GM10847 (cell line): ENCODE data around the gene RAB7A.

Experiments
- POLR2A ChIP-seq: IDR thresholded peaks from 2 replicates; pipeline ENCODE4 v1.6.1; 2011; ENCODE audit not compliant: insufficient read length; ENCODE audit errors: extremely low read depth

Gene RAB7A

GRCh38 chr3:128726023-128727016, at the start of gene RAB7A:
Gene RAB7A, plus strand, starts transcription at chr3:128726183. Its CDS starts 69,185 bp downstream, at chr3:128795368.
- TF ChIP-seq POLR2A: peak; percentile 68

- TF ChIP-seq POLR2A: no peak
These were observed 46.6 kb upstream of the RAB7A start for GRCh38 chr3:128679338-128679737.

DNA sequence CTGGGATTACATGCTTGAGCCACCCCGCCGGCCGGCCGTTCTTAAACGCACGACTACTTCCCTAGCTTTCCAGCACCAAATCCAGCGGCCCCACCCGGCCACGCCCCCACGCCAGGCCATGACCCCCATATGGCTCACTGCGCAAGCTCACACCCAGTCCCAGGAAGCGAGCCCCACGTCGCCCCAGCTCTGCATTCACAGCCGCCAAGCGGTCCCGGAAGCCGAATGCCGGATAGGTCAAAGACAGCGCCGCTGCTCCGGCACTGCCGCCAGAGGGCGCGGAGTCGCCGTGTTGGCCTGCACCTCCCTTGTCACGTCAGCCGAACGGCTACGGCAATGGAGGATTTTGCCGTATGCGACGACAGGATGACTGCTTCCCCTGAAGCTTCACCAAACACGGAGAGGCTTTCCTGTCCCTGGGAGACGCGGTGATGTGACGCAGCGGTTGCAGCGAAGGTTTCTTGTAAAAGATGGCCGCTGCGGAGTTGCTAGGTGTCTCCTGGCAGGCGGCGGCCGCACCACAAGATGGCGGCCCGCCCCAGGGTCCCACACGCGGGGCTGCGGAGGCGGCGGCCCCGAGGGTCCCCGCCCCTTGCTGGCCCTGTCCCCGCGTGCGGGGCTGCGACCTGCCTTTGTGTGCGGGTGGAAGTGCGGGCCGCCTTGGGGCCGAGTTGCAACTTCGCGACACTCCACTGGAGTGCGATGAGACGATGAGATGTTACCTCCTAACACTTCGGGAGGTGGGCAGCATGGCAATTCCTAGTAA, 45.2 kb upstream of the RAB7A start:
- peak; percentile 57 for TF ChIP-seq POLR2A

- no peak for TF ChIP-seq POLR2A
These were observed 44.6 kb upstream of the RAB7A start for GRCh38 chr3:128681369-128681829.

GRCh38 chr3:128683957-128684356, 42.0 kb upstream of the RAB7A start:
- TF ChIP-seq POLR2A: no peak

DNA sequence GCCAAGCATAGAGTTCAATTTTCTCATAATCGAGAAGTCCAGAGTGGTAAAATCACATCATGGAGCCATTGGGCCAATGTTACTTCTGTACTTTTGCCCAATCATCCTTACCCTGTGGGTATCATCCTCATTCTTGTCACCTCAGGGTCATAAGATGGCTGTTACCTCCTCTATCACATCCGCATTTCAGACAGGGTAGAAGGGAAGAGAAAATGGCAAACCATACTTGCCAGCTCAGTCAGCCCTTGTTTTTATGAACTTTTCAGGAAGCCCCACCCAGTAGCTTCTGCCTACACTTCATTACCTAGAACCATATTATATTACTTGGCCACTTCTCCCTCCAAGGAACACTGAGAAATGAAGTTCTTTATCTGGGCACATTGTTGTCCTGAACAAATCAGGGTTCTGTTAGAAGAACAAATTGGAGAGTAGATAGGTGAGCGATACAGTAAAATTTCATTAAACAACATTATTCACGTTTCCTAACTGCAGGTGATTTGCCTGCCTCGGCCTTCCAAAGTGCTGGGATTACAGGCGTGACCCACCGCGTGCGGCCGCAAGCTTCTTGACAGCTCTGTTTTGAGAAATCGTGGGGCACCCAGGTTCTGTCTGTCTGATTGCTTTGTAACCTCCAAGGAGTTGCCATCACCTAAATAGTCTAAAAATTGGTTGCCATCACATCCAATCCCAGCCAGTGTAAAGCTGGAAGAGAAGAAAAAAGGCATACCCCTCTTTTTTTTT, 40.8 kb upstream of the RAB7A start:
- TF ChIP-seq POLR2A: no peak

DNA sequence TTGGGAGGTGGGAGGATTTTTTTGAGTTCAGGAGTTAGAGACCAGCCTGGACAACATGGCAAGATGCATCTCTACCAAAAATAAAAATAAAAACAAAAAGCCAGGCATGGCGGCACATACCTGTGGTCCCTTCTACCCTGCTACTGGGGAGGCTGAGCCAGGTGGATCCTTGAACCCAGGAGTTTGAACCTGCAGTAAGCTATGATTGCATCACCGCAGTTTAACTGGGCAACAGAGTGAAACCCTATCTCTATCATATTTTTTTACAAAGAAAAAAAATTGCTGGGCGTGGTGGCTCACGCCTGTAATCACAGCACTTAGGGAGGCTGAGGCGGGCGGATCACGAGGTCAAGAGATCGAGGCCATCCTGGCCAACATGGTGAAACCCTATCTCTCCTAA, 39.5 kb upstream of the RAB7A start:
- no peak for TF ChIP-seq POLR2A

GRCh38 chr3:128689060-128689459, 36.9 kb upstream of the RAB7A start:
- no peak for TF ChIP-seq POLR2A

DNA sequence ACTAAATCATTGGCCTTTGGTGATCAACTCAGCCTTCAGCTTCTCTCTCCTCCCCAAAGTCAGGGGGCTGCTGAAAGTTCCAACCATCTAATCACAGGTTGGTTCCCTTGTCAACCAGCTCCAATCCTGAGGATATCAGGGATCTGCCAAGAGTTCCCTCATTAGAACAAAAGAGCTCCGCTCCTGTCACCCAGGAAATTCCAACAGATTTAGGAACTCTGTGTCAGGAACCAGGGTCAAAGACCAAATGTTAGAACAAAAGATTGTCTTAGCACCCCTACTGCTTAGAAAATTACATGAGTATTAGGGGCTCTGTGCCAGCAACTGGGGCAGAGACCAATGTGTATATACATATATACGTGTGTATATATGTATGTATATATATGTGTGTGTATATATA, 32.3 kb upstream of the RAB7A start:
- TF ChIP-seq POLR2A: no peak

DNA sequence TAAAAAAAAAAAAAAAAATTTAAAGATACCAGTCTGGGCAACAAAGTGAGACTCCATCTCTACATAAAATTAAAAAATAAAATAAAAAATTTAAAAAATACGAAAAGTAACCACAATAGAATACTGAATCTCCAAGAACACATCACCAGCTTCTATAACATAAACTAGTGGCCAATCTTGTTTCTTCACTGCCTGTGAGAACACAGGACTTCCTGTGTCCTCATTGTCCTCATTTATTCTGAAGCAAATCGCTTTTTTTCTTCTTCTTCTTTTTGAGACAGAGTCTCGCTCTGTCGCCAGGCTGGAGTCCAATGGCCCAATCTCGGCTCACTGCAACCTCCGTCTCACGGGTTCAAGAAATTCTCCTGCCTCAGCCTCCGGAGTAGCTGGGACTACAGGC, 28.6 kb upstream of the RAB7A start:
- TF ChIP-seq POLR2A: no peak

DNA sequence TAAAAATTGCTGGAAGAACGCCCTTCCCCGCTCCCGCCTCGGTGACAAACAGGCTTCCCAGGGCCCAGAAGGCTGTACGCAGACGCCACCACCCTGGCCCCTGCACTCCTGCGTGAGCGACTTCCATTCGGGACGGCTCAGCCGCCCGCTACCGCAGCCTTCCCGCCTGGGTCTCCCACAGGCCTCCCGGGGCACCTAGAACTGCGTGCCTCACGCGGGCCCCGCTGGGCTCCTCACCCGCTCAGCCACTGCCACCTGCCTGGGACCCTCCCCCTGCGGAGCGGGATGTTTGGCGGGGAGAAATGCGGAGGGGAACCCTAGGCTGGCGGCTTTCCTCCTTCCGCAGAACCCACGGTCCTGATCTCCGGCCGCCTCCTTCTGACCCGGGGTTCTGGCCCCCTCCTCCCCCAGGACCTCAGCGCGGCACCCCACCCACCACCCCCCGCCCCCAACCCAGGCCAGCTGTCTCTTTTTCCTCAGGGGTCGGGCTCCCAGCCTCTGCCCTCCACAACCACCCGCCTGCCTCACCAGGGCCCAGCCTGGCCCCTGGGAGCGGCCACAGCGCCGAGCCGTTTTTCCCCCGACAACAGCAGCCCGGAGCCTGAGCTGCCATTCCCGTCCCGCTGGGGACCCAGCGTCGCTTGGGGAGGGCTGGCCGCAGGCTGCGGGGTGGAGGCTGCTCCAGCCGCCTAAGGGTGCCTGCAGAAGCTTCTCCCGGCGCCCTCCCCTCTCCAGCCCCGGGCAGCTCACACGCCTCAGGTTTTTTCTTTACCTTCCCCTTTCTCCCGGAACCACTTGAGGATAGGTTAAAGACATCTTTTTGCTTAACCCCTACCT, 27.6 kb upstream of the RAB7A start:
- no peak for TF ChIP-seq POLR2A

GRCh38 chr3:128701342-128702212, 24.4 kb upstream of the RAB7A start:
- TF ChIP-seq POLR2A: no peak

DNA sequence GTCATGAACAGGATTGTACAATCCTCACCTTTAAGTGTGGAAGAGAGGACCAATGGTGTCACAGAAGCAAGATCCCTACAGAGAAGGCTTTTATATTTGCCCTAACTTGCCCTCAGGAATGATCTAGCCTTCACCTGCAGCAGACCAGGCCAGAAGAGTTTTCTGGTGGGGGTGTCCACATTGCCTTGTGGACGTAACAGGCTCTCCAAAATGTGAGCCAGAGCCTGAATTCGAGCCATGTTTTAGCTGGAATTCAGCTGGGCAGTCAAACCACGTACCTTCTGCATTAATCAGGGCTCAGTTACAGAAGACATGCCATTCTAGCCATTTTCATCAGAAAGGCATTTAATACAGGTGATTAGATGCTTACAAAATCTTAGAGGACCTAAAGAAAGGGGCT, 23.6 kb upstream of the RAB7A start:
- TF ChIP-seq POLR2A: no peak
